Uterus (tissue), 4 donors: Measurements from ENCODE around the gene ITK. TPM values are rescaled to one million over a fixed set of nuclear protein-coding genes. Genes with fewer than 3 reads are reported as not detected.
"Not testable (repeated sequence)": the region's sequence is repeated elsewhere in the genome, so short reads cannot be mapped to it uniquely, and the experiment has no call there.

ENCODE experiments used
- DNase-seq, 2 donors: peaks; one replicate each; pipeline ENCODE4 v3.0.0-alpha.2; 2019 to 2020
- H3K27ac ChIP-seq, 2 donors: fragments of 200-600 bp; sonication (generic); 1 replicate in 1 of 2; 2 replicates in 1 of 2; pipeline ENCODE4 v1.5.1; 2016 to 2018
- H3K27me3 ChIP-seq, 2 donors: fragments of 200-600 bp; sonication (generic); one replicate each; pipeline ENCODE4 v1.5.1; 2018 to 2019; ENCODE audit warnings: control low read depth in 1 of 2
- H3K36me3 ChIP-seq, 2 donors: fragments of 200-600 bp; sonication (generic); one replicate each; pipeline ENCODE4 v1.5.1; 2019; ENCODE audit warnings: control low read depth in 1 of 2
- H3K4me1 ChIP-seq, 2 donors: fragments of 200-600 bp; sonication (generic); one replicate each; pipeline ENCODE4 v1.5.1; 2018 to 2019; ENCODE audit warnings: control low read depth in 1 of 2
- H3K4me3 ChIP-seq, 2 donors: fragments of 200-600 bp; sonication (generic); 1 replicate in 1 of 2; 2 replicates in 1 of 2; pipeline ENCODE4 v1.5.1; 2018 to 2019; ENCODE audit warnings: mild to moderate bottlenecking in 1 of 2
- H3K9me3 ChIP-seq, 2 donors: fragments of 200-600 bp; sonication (generic); one replicate each; pipeline ENCODE4 v1.5.1; 2019; ENCODE audit warnings: control low read depth in 1 of 2
- CTCF ChIP-seq, 4 experiments: fragments of 200-600 bp in 2 of 4; fragments of 450-650 bp in 2 of 4; sonication (generic) in 2 of 4; IDR thresholded peaks; one replicate each; pipeline ENCODE4 v1.5.1; 2016 to 2019; ENCODE audit warnings: antibody characterized with exemption in 4 of 4, mild to moderate bottlenecking in 2 of 4, moderate library complexity in 1 of 4
- POLR2A ChIP-seq, 2 donors: fragments of 450-650 bp; IDR thresholded peaks; one replicate each; pipeline ENCODE4 v1.6.1; 2016; ENCODE audit warnings: antibody characterized with exemption in 2 of 2, mild to moderate bottlenecking in 1 of 2, moderate library complexity in 1 of 2
- intact Hi-C: fragments of 100-400 bp; cut with DNase I; formaldehyde crosslinking; loops from one replicate; pipeline ENCODE4 v1.15.1; 2023; ENCODE audit warnings: low total_unique reads
- total RNA-seq, 4 donors: library from RNA; depleted of rRNA in 3 of 4; stranded (reverse); fragments of >200 nt in 3 of 4; gene quantifications; one replicate each; pipeline versions ENCODE4 v1.1.0 to v1.2.4, GENCODE V29; 2014 to 2023
- donor health status: DM: yes; HTN: yes; CAD: no.

The ITK gene
- total RNA-seq, 4 donors from 2014 or later = 0.41 to 2.8 (median 1.8) TPM

- Histone ChIP-seq H3K9me3 (no peaks in the 10 kb centered on the region), H3K4me1 (no peaks in the 10 kb centered on the region), H3K4me3 (no peak overlapping the region), H3K36me3 (no peaks in the 10 kb centered on the region), H3K27me3 (no peaks in the 10 kb centered on the region), H3K27ac (no peak overlapping the region)
- TF ChIP-seq POLR2A (IDR thresholded peaks at IDR 0.05) (no peak), CTCF (IDR thresholded peaks at IDR 0.05) (no peak)
- no peak for DNase-seq
- intact Hi-C loops = no loop called here
Measured at GRCh38 chr5:157178966-157179365, 1.7 kb upstream of the ITK start.

- H3K27ac ChIP-seq = no peak overlapping the region
Measured at GRCh38 chr5:157182143-157182757, 1.6 kb downstream of the ITK start.

DNA sequence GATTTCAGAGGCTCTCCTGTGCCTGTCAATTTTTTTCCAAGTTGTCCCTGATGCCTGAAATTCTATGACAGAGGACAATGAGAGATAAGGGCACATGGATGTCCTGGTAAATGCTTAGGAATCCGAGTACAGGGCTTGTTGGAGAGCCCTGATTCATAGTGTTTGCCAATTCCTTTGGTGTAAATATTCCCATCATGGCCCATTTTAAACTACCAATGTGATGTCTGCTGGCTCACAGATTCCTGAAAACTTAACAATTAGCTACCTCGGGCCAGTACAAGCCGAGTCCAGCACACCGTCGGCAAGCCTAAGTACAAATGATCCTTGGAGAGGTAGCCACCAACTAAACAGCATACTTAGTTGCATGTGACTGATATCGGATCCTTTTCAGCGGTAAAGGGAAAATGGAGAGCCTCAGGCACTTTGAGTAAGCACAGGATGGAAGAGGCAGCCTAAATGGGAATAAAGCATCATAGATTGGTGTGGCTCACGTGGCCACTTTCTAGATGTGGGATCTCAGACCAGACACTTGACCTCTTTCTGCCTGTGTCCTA lies 3.6 kb downstream of the ITK start:
- Histone ChIP-seq H3K36me3 (no peaks in the 10 kb centered on the region), H3K4me3 (no peak overlapping the region), H3K4me1 (no peaks in the 10 kb centered on the region), H3K9me3 (no peaks in the 10 kb centered on the region), H3K27ac (no peak overlapping the region), H3K27me3 (no peaks in the 10 kb centered on the region)
- DNase-seq = no peak
- no peak for TF ChIP-seq POLR2A (IDR thresholded peaks at IDR 0.05)
- no peak for TF ChIP-seq CTCF (IDR thresholded peaks at IDR 0.05)
- intact Hi-C loops = no loop called here

More at GRCh38 chr5:157182143-157182757, 1.6 kb downstream of the ITK start:
- H3K9me3 ChIP-seq = no peaks in the 10 kb centered on the region
- no peaks in the 10 kb centered on the region for H3K36me3 ChIP-seq
- TF ChIP-seq CTCF (IDR thresholded peaks at IDR 0.05) (no peak), POLR2A (IDR thresholded peaks at IDR 0.05) (no peak)
- no peak overlapping the region for H3K4me3 ChIP-seq
- no peaks in the 10 kb centered on the region for H3K4me1 ChIP-seq
- intact Hi-C loops = no loop called here
- DNase-seq = no peak
- H3K27me3 ChIP-seq = no peaks in the 10 kb centered on the region

DNA sequence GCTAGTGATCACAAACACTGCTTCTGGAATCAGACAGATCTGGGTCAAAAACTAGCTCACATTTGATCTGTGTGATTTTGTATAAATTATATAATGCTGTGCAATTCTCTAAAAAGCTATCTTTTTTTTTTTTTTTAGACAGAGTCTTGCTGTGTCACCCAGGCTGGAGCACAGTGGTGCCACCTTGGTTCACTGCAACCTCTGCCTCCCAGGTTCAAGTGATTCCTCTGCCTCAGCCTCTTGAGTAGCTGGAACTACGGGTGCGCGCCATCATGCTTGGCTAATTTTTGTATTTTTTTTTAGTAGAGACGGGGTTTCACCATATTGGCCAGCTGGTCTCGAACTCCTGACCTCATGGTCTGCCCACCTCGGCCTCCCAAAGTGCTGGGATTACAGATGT lies 4.5 kb downstream of the ITK start:
- DNase-seq, H3K36me3 ChIP-seq, H3K27me3 ChIP-seq, H3K4me1 ChIP-seq, H3K4me3 ChIP-seq, intact Hi-C loops, H3K9me3 ChIP-seq, H3K27ac ChIP-seq: not testable (repeated sequence)

DNA sequence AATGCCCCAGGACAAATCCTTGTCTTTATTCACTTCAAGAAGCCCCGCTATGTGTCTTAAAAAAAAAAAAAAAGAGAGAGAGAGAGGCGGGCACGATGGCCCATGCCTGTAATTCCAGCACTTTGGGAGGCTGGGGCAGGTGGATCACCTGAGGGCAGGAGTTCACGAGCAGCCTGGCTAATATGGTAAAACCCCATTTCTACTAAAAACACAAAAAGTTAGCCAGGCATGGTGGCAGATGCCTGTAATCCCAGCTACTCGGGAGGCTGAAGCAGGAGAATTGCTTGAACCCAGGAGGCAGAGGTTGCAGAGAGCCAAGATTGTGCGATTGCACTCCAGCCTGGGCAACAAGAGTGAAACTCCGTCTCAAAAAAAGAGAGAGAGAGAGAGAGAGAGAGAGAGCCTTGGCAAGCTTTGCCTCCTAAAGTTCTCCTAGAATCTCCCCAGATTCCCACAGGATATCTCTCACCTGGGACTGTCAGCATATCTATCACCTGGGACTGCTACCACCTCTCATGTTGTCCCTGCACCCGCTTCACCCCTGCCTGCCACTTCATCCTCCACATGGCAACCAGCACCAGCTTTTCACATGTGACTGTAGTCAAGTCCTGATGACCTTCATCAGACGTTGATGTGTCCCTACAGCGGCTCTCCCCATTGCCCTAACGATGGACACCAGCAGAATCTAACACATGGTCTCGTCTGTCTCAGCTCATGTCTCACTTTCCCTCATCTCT lies 5.8 kb downstream of the ITK start:
- Histone ChIP-seq H3K4me3 (no peak overlapping the region), H3K36me3 (no peaks in the 10 kb centered on the region), H3K4me1 (no peaks in the 10 kb centered on the region), H3K27me3 (no peaks in the 10 kb centered on the region), H3K9me3 (no peaks in the 10 kb centered on the region), H3K27ac (no peak overlapping the region)
- no peak for DNase-seq
- intact Hi-C loops = no loop called here
- TF ChIP-seq POLR2A (IDR thresholded peaks at IDR 0.05) (no peak), CTCF (IDR thresholded peaks at IDR 0.05) (no peak)
